Neural cell (in vitro differentiated cells): Measurements from ENCODE around the gene TMEM9. TPM values are rescaled to one million over a fixed set of nuclear protein-coding genes. Genes with fewer than 3 reads are reported as not detected.

ENCODE experiments used
- H2AFZ ChIP-seq: fragments of 200-600, 300-800 bp; sonication (generic), shearing (Covaris generic); 2 replicates; pipeline ENCODE4 v1.6.0; 2014; ENCODE audit warnings: low read depth, mild to moderate bottlenecking, antibody characterized with exemption, low read length, moderate library complexity
- H3F3A ChIP-seq: fragments of 200-600 bp; shearing (Covaris generic); 2 replicates; pipeline ENCODE4 v1.6.1; 2016; ENCODE audit warnings: mild to moderate bottlenecking, moderate library complexity, mixed read lengths, antibody characterized with exemption, low read length; ENCODE audit not compliant: insufficient read depth, poor library complexity, severe bottlenecking
- H3K27ac ChIP-seq: fragments of 200-600, 300-800 bp; sonication (generic), shearing (Covaris generic); 2 replicates; pipeline ENCODE4 v1.5.1; 2014; ENCODE audit warnings: mild to moderate bottlenecking, low read length, moderate library complexity
- H3K27me3 ChIP-seq: fragments of 300-800, 200-600 bp; sonication (generic), shearing (Covaris generic); 2 replicates; pipeline ENCODE4 v1.6.0; 2014; ENCODE audit warnings: mild to moderate bottlenecking, low read depth, low read length, moderate library complexity; ENCODE audit not compliant: insufficient read depth
- H3K36me3 ChIP-seq: fragments of 300-800, 200-600 bp; sonication (generic), shearing (Covaris generic); 2 replicates; pipeline ENCODE4 v1.5.1; 2014; ENCODE audit warnings: mild to moderate bottlenecking, antibody characterized with exemption, low read length, moderate library complexity; ENCODE audit not compliant: insufficient read depth
- H3K4me2 ChIP-seq: fragments of 300-800, 200-600 bp; sonication (generic), shearing (Covaris generic); 2 replicates; pipeline ENCODE4 v1.6.0; 2014; ENCODE audit warnings: mild to moderate bottlenecking, low read length
- H3K4me3 ChIP-seq: fragments of 300-800, 200-600 bp; sonication (generic), shearing (Covaris generic); 2 replicates; pipeline ENCODE4 v1.5.1; 2014; ENCODE audit warnings: mild to moderate bottlenecking, low read length, moderate library complexity
- H3K79me2 ChIP-seq: fragments of 200-600 bp; shearing (Covaris generic); replicated peaks from 2 replicates; pipeline ENCODE4 v1.6.0; 2014; ENCODE audit warnings: mild to moderate bottlenecking, low read length, moderate library complexity; ENCODE audit not compliant: insufficient read depth
- H3K9ac ChIP-seq: fragments of 300-800, 200-600 bp; sonication (generic), shearing (Covaris generic); 2 replicates; pipeline ENCODE4 v1.6.1; 2016; ENCODE audit warnings: mild to moderate bottlenecking, low read length, mixed read lengths
- H3K9me2 ChIP-seq: fragments of 200-600 bp; shearing (Covaris generic); 2 replicates; pipeline ENCODE4 v1.6.1; 2016; ENCODE audit warnings: mild to moderate bottlenecking, low read length, mixed read lengths; ENCODE audit not compliant: insufficient read depth
- H3K9me3 ChIP-seq: fragments of 200-600, 300-800 bp; sonication (generic), shearing (Covaris generic); 2 replicates; pipeline ENCODE4 v1.6.1; 2016; ENCODE audit warnings: mild to moderate bottlenecking, mixed run types, low read length, moderate library complexity, mixed read lengths
- H4K20me1 ChIP-seq: fragments of 200-600 bp; shearing (Covaris generic); 2 replicates; pipeline ENCODE4 v1.6.1; 2016; ENCODE audit warnings: mild to moderate bottlenecking, mixed run types; ENCODE audit not compliant: insufficient read depth
- EP300 ChIP-seq: fragments of 450-650 bp; conservative IDR thresholded peaks from 2 replicates; pipeline ENCODE4 v1.6.1; 2014; ENCODE audit warnings: antibody characterized with exemption, mild to moderate bottlenecking, moderate library complexity; ENCODE audit not compliant: poor library complexity, severe bottlenecking
- EZH2 ChIP-seq: fragments of 200-600, 300-800 bp; shearing (Covaris generic), sonication (generic); IDR thresholded peaks from 2 replicates; pipeline ENCODE4 v1.6.1; 2014; ENCODE audit warnings: antibody characterized with exemption, low read length, borderline replicate concordance, mild to moderate bottlenecking; ENCODE audit not compliant: insufficient read depth, poor library complexity, severe bottlenecking
- MXI1 ChIP-seq: fragments of 450-650 bp; conservative IDR thresholded peaks from 2 replicates; pipeline ENCODE4 v1.6.1; 2014; ENCODE audit warnings: antibody characterized with exemption, mild to moderate bottlenecking; ENCODE audit not compliant: poor library complexity, severe bottlenecking
- POLR2AphosphoS5 ChIP-seq: IDR thresholded peaks from 2 replicates; pipeline ENCODE4 v1.6.1; 2012
- RAD21 ChIP-seq: fragments of 450-650 bp; conservative IDR thresholded peaks from 2 replicates; pipeline ENCODE4 v1.6.1; 2014; ENCODE audit warnings: antibody characterized with exemption, mild to moderate bottlenecking, moderate library complexity
- SMC3 ChIP-seq: fragments of 450-650 bp; conservative IDR thresholded peaks from 2 replicates; pipeline ENCODE4 v1.6.1; 2014; ENCODE audit warnings: antibody characterized with exemption, mild to moderate bottlenecking, moderate library complexity; ENCODE audit not compliant: poor library complexity
- TAF1 ChIP-seq: IDR thresholded peaks from 2 replicates; pipeline ENCODE4 v1.6.1; 2012; ENCODE audit warnings: low read depth
- polyA plus RNA-seq: library from polyadenylated mRNA; depleted of rRNA; stranded (reverse); fragments of >200 nt; gene quantifications from 2 replicates; pipeline ENCODE4 v1.2.3, GENCODE V29; 2014
- TF ChIP-seq, protein P1 (sequence below): IDR thresholded peaks from 2 replicates; pipeline ENCODE4 v1.6.1; 2012; ENCODE audit warnings: borderline replicate concordance
- TF ChIP-seq, protein P2 (sequence below): fragments of 450-650 bp; IDR thresholded peaks from 2 replicates; pipeline ENCODE4 v1.5.1; 2014; ENCODE audit warnings: antibody characterized with exemption, mild to moderate bottlenecking, moderate library complexity; ENCODE audit not compliant: poor library complexity, severe bottlenecking

The TMEM9 gene
- polyA plus RNA-seq, 1 donor from 2014 or later, result 182 TPM

DNA sequence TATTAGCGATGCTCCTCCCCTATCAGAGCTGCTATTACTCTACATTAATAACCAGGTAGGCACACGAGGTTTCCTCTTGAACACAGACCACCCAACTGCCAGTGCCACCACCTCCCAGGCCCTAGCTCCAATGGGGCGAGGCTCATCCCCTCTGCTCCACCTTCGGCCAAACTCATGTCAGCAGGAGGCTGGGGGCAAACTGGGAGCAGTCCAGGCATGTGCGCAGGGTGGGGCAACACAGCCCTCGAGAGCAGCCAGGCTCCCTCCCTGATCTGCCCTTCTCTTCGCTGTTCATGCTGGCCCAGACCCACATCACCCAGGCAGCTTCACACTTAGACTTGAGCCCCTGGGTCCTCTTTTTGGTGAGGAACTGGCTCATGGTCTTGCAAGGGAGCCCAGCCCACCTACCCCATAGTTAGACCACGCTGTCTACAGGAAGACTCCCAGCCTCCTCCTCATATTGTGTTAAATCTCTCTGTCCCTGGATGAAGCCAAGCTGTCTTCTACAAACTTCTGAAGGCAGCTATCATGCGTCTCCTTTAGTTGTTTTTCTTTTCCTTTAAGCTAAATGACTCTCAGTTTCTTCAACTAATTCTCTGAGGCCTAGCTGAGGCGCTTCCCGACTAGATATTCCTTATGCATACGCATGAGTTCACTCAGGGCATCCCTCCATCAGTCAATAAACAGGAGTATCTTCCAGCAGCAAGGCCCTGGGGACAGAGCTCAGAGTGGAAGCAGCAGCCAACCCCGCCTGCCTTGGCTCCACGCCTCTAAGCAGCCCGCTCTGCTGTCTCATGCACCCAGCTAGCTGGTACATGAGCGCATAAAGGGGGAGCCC, 12.0 kb downstream of the TMEM9 start:
- no peak overlapping the region for H3K9ac ChIP-seq
- H2AFZ ChIP-seq, result no peak overlapping the region
- H3K36me3 ChIP-seq, result no peaks in the 10 kb centered on the region
- H3K9me2 ChIP-seq, result no peaks in the 10 kb centered on the region
- TF ChIP-seq EZH2 (no peak), TAF1 (no peak), RAD21 (no peak), SMC3 (no peak), MXI1 (no peak), POLR2AphosphoS5 (no peak), EP300 (no peak)
- TF ChIP-seq, protein P1, sequence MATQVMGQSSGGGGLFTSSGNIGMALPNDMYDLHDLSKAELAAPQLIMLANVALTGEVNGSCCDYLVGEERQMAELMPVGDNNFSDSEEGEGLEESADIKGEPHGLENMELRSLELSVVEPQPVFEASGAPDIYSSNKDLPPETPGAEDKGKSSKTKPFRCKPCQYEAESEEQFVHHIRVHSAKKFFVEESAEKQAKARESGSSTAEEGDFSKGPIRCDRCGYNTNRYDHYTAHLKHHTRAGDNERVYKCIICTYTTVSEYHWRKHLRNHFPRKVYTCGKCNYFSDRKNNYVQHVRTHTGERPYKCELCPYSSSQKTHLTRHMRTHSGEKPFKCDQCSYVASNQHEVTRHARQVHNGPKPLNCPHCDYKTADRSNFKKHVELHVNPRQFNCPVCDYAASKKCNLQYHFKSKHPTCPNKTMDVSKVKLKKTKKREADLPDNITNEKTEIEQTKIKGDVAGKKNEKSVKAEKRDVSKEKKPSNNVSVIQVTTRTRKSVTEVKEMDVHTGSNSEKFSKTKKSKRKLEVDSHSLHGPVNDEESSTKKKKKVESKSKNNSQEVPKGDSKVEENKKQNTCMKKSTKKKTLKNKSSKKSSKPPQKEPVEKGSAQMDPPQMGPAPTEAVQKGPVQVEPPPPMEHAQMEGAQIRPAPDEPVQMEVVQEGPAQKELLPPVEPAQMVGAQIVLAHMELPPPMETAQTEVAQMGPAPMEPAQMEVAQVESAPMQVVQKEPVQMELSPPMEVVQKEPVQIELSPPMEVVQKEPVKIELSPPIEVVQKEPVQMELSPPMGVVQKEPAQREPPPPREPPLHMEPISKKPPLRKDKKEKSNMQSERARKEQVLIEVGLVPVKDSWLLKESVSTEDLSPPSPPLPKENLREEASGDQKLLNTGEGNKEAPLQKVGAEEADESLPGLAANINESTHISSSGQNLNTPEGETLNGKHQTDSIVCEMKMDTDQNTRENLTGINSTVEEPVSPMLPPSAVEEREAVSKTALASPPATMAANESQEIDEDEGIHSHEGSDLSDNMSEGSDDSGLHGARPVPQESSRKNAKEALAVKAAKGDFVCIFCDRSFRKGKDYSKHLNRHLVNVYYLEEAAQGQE, result no peak
- TF ChIP-seq, protein P2, sequence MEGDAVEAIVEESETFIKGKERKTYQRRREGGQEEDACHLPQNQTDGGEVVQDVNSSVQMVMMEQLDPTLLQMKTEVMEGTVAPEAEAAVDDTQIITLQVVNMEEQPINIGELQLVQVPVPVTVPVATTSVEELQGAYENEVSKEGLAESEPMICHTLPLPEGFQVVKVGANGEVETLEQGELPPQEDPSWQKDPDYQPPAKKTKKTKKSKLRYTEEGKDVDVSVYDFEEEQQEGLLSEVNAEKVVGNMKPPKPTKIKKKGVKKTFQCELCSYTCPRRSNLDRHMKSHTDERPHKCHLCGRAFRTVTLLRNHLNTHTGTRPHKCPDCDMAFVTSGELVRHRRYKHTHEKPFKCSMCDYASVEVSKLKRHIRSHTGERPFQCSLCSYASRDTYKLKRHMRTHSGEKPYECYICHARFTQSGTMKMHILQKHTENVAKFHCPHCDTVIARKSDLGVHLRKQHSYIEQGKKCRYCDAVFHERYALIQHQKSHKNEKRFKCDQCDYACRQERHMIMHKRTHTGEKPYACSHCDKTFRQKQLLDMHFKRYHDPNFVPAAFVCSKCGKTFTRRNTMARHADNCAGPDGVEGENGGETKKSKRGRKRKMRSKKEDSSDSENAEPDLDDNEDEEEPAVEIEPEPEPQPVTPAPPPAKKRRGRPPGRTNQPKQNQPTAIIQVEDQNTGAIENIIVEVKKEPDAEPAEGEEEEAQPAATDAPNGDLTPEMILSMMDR, result no peak
- no peaks in the 10 kb centered on the region for H3K9me3 ChIP-seq
- no peak overlapping the region for H3K4me3 ChIP-seq
- H3F3A ChIP-seq, result no peaks in the 10 kb centered on the region
- no peaks in the 10 kb centered on the region for H3K79me2 ChIP-seq
- no peak overlapping the region for H3K27ac ChIP-seq
- no peaks in the 10 kb centered on the region for H3K27me3 ChIP-seq
- H4K20me1 ChIP-seq, result no peaks in the 10 kb centered on the region
- H3K4me2 ChIP-seq, result no peak overlapping the region

DNA sequence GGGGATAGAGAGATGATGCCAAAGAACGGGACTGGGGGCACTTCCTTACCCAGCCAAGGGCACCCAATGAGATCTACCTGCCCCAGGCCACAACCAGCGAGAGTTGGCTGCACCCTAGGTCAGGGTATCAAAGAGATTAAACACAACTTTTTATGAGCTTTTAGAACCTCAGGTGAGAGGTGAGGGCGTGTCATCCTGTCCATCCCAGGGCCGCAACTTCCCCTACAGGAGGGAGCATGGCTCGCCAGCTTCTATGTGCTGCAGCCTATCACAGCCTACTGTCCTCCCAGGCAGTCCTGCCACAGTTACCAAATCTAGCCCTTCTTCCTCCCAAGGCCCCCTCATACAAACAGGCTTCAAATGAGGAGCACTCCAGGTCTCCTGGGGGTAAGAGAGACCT, 12.9 kb downstream of the TMEM9 start:
- H3K4me3 ChIP-seq, result no peak overlapping the region
- H3K27ac ChIP-seq, result no peak overlapping the region
- H4K20me1 ChIP-seq, result no peaks in the 10 kb centered on the region
- no peaks in the 10 kb centered on the region for H3F3A ChIP-seq
- no peak overlapping the region for H3K4me2 ChIP-seq
- TF ChIP-seq, protein P2, result no peak
- TF ChIP-seq MXI1, result no peak
- TF ChIP-seq, protein P1, result no peak
- TF ChIP-seq POLR2AphosphoS5, result no peak
- TF ChIP-seq RAD21, result no peak
- TF ChIP-seq SMC3, result no peak
- TF ChIP-seq EZH2, result no peak
- TF ChIP-seq EP300, result no peak
- TF ChIP-seq TAF1, result no peak
- H2AFZ ChIP-seq, result no peak overlapping the region
- H3K9me3 ChIP-seq, result no peaks in the 10 kb centered on the region
- no peak overlapping the region for H3K9ac ChIP-seq
- H3K79me2 ChIP-seq, result no peaks in the 10 kb centered on the region
- no peaks in the 10 kb centered on the region for H3K36me3 ChIP-seq
- H3K9me2 ChIP-seq, result no peaks in the 10 kb centered on the region
- H3K27me3 ChIP-seq, result no peaks in the 10 kb centered on the region
